K562 (cell line): ENCODE measurements around the gene ZC3H12C. TPM values are rescaled to one million over a fixed set of nuclear protein-coding genes. Genes with fewer than 3 reads are reported as not detected.

Experiments used
- ATAC-seq: fragments of 200-7000 bp; cut with Tn5 transposase; 3 replicates; pipeline ENCODE4 v1.9.1; 2020; ENCODE audit warnings: moderate library complexity
- BruUV-seq: library from RNA; stranded (reverse); fragments of 400-500 nt; replicated peaks from 2 replicates; lab custom pipeline; 2021; lab: Mats Ljungman, UMichigan
- CTCF ChIA-PET: fragments of 300-600 bp; formaldehyde crosslinking; extraction: SDS; loops from one replicate; lab custom pipeline; 2021; ENCODE audit warnings: low intra/inter-chr PET ratio; lab: Yijun Ruan, JAX
- POLR2A ChIA-PET: fragments of 300-600, 350-650 bp; sonication (Branson Sonifier 250); formaldehyde crosslinking; extraction: SDS; loops from one replicate; lab custom pipeline; 2021; ENCODE audit warnings: antibody characterized with exemption, inconsistent platforms; lab: Yijun Ruan, JAX
- DNase-seq, 4 experiments: peaks; one replicate each; pipeline versions ENCODE4 v3.0.0 to v3.0.0-alpha.2; 2011 to 2018; ENCODE audit warnings: low spot score in 3 of 4, mixed read lengths in 3 of 4; ENCODE audit errors: extremely low read depth in 1 of 4
- FAIRE-seq: peaks from 2 replicates; lab custom pipeline; 2011; peaks lifted over from hg19 to GRCh38; lab: Jason Lieb, UNC
- H2AFZ ChIP-seq: 2 replicates; pipeline ENCODE4 v1.6.0; 2011; ENCODE audit warnings: low read depth, low read length, control low read depth, inconsistent platforms
- H3K27ac ChIP-seq: fragments of 200-600 bp; 3 replicates; pipeline ENCODE4 v1.8.0; 2011; ENCODE audit warnings: low read depth, mild to moderate bottlenecking, control low read depth, inconsistent platforms, low read length, moderate library complexity, mixed read lengths; ENCODE audit errors: extremely low read depth
- H3K27me3 ChIP-seq, 2 experiments: fragments of 300-600 bp in 1 of 2; 2 replicates in 1 of 2; 3 replicates in 1 of 2; pipeline versions ENCODE4 v1.6.0 to v1.8.0; 2011; ENCODE audit warnings: inconsistent platforms in 2 of 2, low read length in 2 of 2, mild to moderate bottlenecking in 1 of 2, mixed read lengths in 1 of 2, moderate library complexity in 1 of 2; ENCODE audit not compliant: control insufficient read depth in 2 of 2, insufficient read depth in 2 of 2
- H3K36me3 ChIP-seq: fragments of 300-600 bp; 3 replicates; pipeline ENCODE4 v1.8.0; 2011; ENCODE audit warnings: mild to moderate bottlenecking, low read length, inconsistent platforms; ENCODE audit not compliant: control insufficient read depth, insufficient read depth
- H3K4me1 ChIP-seq, 2 experiments: fragments of 200-600 bp in 1 of 2; replicated peaks in 1 of 2; 2 replicates in 1 of 2; 3 replicates in 1 of 2; pipeline versions ENCODE4 v1.5.1 to v1.8.0; 2011; ENCODE audit warnings: inconsistent platforms in 2 of 2, low read length in 2 of 2, mild to moderate bottlenecking in 1 of 2, mixed read lengths in 1 of 2, moderate library complexity in 1 of 2; ENCODE audit not compliant: control insufficient read depth in 2 of 2, insufficient read depth in 2 of 2
- H3K4me2 ChIP-seq: 2 replicates; pipeline ENCODE4 v1.6.1; 2011; ENCODE audit warnings: low read length, control low read depth, inconsistent platforms, mixed read lengths; ENCODE audit not compliant: insufficient read depth
- H3K4me3 ChIP-seq: fragments of 200-600 bp; sonication (generic), shearing (Covaris generic); 2 replicates; pipeline ENCODE4 v1.5.1; 2016; ENCODE audit warnings: control low read depth, inconsistent platforms
- H3K79me2 ChIP-seq: fragments of 200-600 bp; 3 replicates; pipeline ENCODE4 v1.8.0; 2011; ENCODE audit warnings: low read length, inconsistent platforms; ENCODE audit not compliant: control insufficient read depth, insufficient read depth
- H3K9ac ChIP-seq, 2 experiments: 2 replicates each; pipeline versions ENCODE4 v1.6.0 to v1.6.1; 2011; ENCODE audit warnings: low read depth in 2 of 2, low read length in 2 of 2, control low read depth in 1 of 2, inconsistent platforms in 1 of 2, mild to moderate bottlenecking in 1 of 2, mixed read lengths in 1 of 2; ENCODE audit not compliant: insufficient read depth in 1 of 2
- H3K9me1 ChIP-seq: one replicate; pipeline ENCODE4 v1.6.0; 2011; ENCODE audit warnings: inconsistent platforms, mild to moderate bottlenecking, low read length, moderate library complexity; ENCODE audit not compliant: control insufficient read depth, insufficient read depth
- H3K9me3 ChIP-seq: replicated peaks from 2 replicates; pipeline ENCODE4 v1.5.1; 2011; ENCODE audit warnings: low read depth, low read length, inconsistent platforms; ENCODE audit not compliant: control insufficient read depth, insufficient read depth
- H4K20me1 ChIP-seq: replicated peaks from 2 replicates; pipeline ENCODE4 v1.6.1; 2011; ENCODE audit warnings: low read length, inconsistent platforms, mixed read lengths; ENCODE audit not compliant: control insufficient read depth, insufficient read depth
- BDP1 ChIP-seq: IDR thresholded peaks from 3 replicates; pipeline ENCODE4 v1.6.1; 2011; ENCODE audit not compliant: insufficient read length, insufficient read depth
- BRF1 ChIP-seq: IDR thresholded peaks from 3 replicates; pipeline ENCODE4 v1.6.1; 2011; ENCODE audit warnings: borderline replicate concordance, mild to moderate bottlenecking; ENCODE audit not compliant: insufficient read length; ENCODE audit errors: extremely low read depth
- GATAD2B ChIP-seq: fragments of 450-650 bp; IDR thresholded peaks from 2 replicates; pipeline ENCODE4 v1.6.1; 2017; ENCODE audit warnings: mild to moderate bottlenecking, borderline replicate concordance
- HCFC1 ChIP-seq: IDR thresholded peaks from 2 replicates; pipeline ENCODE4 v1.6.1; 2012; ENCODE audit warnings: low read depth, low read length, improper control_type of control experiment
- KDM4B ChIP-seq, 2 experiments: fragments of 450-650 bp in 1 of 2; sonication (generic) in 1 of 2; IDR thresholded peaks; 2 replicates each; pipeline ENCODE4 v1.6.1; 2016 to 2017; ENCODE audit warnings: borderline replicate concordance in 2 of 2, antibody characterized with exemption in 1 of 2, low read depth in 1 of 2, mild to moderate bottlenecking in 1 of 2
- MAX ChIP-seq: sonication (generic); formaldehyde crosslinking; IDR thresholded peaks from 2 replicates; pipeline ENCODE4 v1.9.0; 2022; ENCODE audit warnings: mild to moderate bottlenecking, missing genetic modification reagents
- PCBP2 ChIP-seq: fragments of 200-400 bp; formaldehyde crosslinking; IDR thresholded peaks from 2 replicates; pipeline ENCODE4 v1.6.1; 2018; ENCODE audit warnings: low read length, low read depth, mild to moderate bottlenecking, moderate library complexity; ENCODE audit not compliant: poor library complexity, severe bottlenecking
- POU5F1 ChIP-seq: fragments of 150-350 bp; IDR thresholded peaks from 2 replicates; pipeline ENCODE4 v1.6.1; 2014; ENCODE audit warnings: borderline replicate concordance, low read length, low read depth, mild to moderate bottlenecking; ENCODE audit not compliant: partially characterized antibody
- PRPF4 ChIP-seq: fragments of 200-400 bp; formaldehyde crosslinking; IDR thresholded peaks from one replicate; pipeline ENCODE4 v1.6.1; 2017; ENCODE audit warnings: low read length, low read depth, mild to moderate bottlenecking; ENCODE audit not compliant: insufficient read depth, poor library complexity, severe bottlenecking
- PTBP1 ChIP-seq: fragments of 200-400 bp; formaldehyde crosslinking; IDR thresholded peaks from 2 replicates; pipeline ENCODE4 v1.6.1; 2017; ENCODE audit warnings: low read depth, low read length
- SMC3 ChIP-seq: conservative IDR thresholded peaks from 2 replicates; pipeline ENCODE4 v1.6.1; 2011; ENCODE audit warnings: low read depth, low read length, improper control_type of control experiment; ENCODE audit not compliant: insufficient read depth
- SUPT5H ChIP-seq: fragments of 450-650 bp; IDR thresholded peaks from 2 replicates; pipeline ENCODE4 v1.6.1; 2016
- TEAD4 ChIP-seq, 2 experiments: sonication (generic) in 1 of 2; formaldehyde crosslinking in 1 of 2; IDR thresholded peaks; 2 replicates each; pipeline versions ENCODE4 v1.6.1 to v1.8.0; 2012 to 2022; ENCODE audit warnings: borderline replicate concordance in 1 of 2, inconsistent platforms in 1 of 2, low read length in 1 of 2, mild to moderate bottlenecking in 1 of 2, missing genetic modification reagents in 1 of 2
- USF2 ChIP-seq: sonication (generic); formaldehyde crosslinking; IDR thresholded peaks from 2 replicates; pipeline ENCODE4 v1.5.0; 2020; ENCODE audit warnings: missing genetic modification reagents
- ZNF263 ChIP-seq: sonication (generic); formaldehyde crosslinking; IDR thresholded peaks from 2 replicates; pipeline ENCODE4 v1.8.0; 2022; ENCODE audit warnings: mild to moderate bottlenecking, missing genetic modification reagents, borderline replicate concordance
- WGBS: fragments of 100-300 bp; shearing (Covaris generic); methylation state at CpG from one replicate; pipeline ENCODE4 v1.1.6; 2016; ENCODE audit warnings: low coverage, mixed read lengths; ENCODE audit not compliant: insufficient coverage; ENCODE audit errors: missing lambda C conversion rate; 5-methylcytosine and 5-hydroxymethylcytosine counted together
- in situ Hi-C: fragments of 300-500 bp; cut with MboI; formaldehyde crosslinking; loops from 4 replicates; pipeline ENCODE4 v1.15.0; 2018; ENCODE audit warnings: inconsistent platforms, mixed read lengths
- intact Hi-C: fragments of 100-400 bp; cut with micrococcal nuclease; formaldehyde crosslinking; loops from 2 replicates; pipeline ENCODE4 v1.14.2; 2022
- polyA plus RNA-seq, 8 experiments: library from polyadenylated mRNA; depleted of rRNA in 4 of 8; stranded (reverse) in 5 of 8; unstranded in 3 of 8; fragments of >200 nt; fragmentation: Nextera tagmentation in 2 of 8; fragmentation: Illumina TruSeq in 1 of 8; extraction: Ambion mirVana in 2 of 8; extraction: Trizol in 1 of 8; gene quantifications; 2 replicates each; pipeline versions ENCODE4 v1.2.1 to v1.2.3, GENCODE V29; 2011 to 2014; ENCODE audit warnings: inconsistent platforms in 1 of 8, missing spikeins in 1 of 8
- total RNA-seq, 7 experiments: library from RNA; depleted of rRNA in 6 of 7; stranded (reverse); fragments of >200 nt in 6 of 7; fragmentation: Illumina TruSeq in 2 of 7; extraction: Trizol in 2 of 7; gene quantifications; 2 replicates each; pipeline versions ENCODE4 v1.2.1 to v1.2.3, GENCODE V29; 2011 to 2021; ENCODE audit warnings: low replicate concordance in 1 of 7

The ZC3H12C gene
- total and polyA plus RNA-seq, 9 of the 15 experiments (the other 6 are each of a cell fraction or from before 2014, with no cell fraction given) = 0.56 to 5.9 (median 3.3) TPM

- no peak overlapping the region for H3K4me2 ChIP-seq
- 54% methylated on average over 8 of the region's 10 CpGs for WGBS
- ChIA-PET POLR2A (interaction anchor here (1.0 to 1.3 kb wide), 3 partner anchors 176 to 234 kb away, joined by 3 to 4 read pairs (median 3); partner anchors contain the start of gene FDX1), CTCF (interaction anchor here (0.5 to 1.9 kb wide), 7 partner anchors 77 to 1641 kb away, joined by 3 to 16 read pairs (median 6); no protein-coding TSS in a partner anchor)
- no peaks in the 10 kb centered on the region; a peak in 1 of 5 replicates for H3K4me1 ChIP-seq
- H3K27me3 ChIP-seq = no peaks in the 10 kb centered on the region
- ATAC-seq (no peak), FAIRE-seq (no peak), DNase-seq (no peak)
- in situ Hi-C loops = loop anchor here (5.0 to 10.0 kb wide), 2 partner anchors 166 to 234 kb away; no protein-coding TSS in a partner anchor
- no peaks in the 10 kb centered on the region for H3K36me3 ChIP-seq
- H3K4me3 ChIP-seq = no peak overlapping the region
- no peaks in the 10 kb centered on the region for H4K20me1 ChIP-seq
- BruUV-seq = no TSS peak
- H3K9me1 ChIP-seq = no peaks in the 10 kb centered on the region
- H3K9ac ChIP-seq = no peak overlapping the region
- no peak overlapping the region for H2AFZ ChIP-seq
- intact Hi-C loops = loop anchor here (1.0 to 10.0 kb wide), 8 partner anchors 26 to 1246 kb away; no protein-coding TSS in a partner anchor
- H3K79me2 ChIP-seq = no peaks in the 10 kb centered on the region
- H3K27ac ChIP-seq = no peak overlapping the region
- no peaks in the 10 kb centered on the region for H3K9me3 ChIP-seq
- TF ChIP-seq USF2 (no peak), ZNF263 (no peak), PCBP2 (no peak), HCFC1 (no peak), MAX (CRISPR knock-in tag) (no peak), KDM4B (IDR thresholded peaks at IDR 0.05; ENCODE audit: borderline replicate concordance in 2 of 2, low read depth in 1 of 2) (no peak), SMC3 (no peak), POU5F1 (no peak), BDP1 (no peak), GATAD2B (no peak), TEAD4 (IDR thresholded peaks at IDR 0.05; ENCODE audit: low read length) (no peak), TEAD4 (CRISPR knock-in tag; IDR thresholded peaks at IDR 0.05; ENCODE audit: borderline replicate concordance) (no peak), PTBP1 (no peak), PRPF4 (no peak), BRF1 (no peak), SUPT5H (no peak)
Measured at GRCh38 chr11:110200836-110201235, 107.6 kb downstream of the ZC3H12C start.
